Vagina (tissue), 2 donors: ENCODE measurements around the gene ANKLE2. TPM values are rescaled to one million over a fixed set of nuclear protein-coding genes. Genes with fewer than 3 reads are reported as not detected.

ENCODE experiments used
- DNase-seq, 2 donors: peaks; one replicate each; pipeline ENCODE4 v3.0.0-alpha.2; 2017; ENCODE audit errors: extremely low spot score in 2 of 2
- H3K27ac ChIP-seq: fragments of 200-600 bp; sonication (generic); one replicate; pipeline ENCODE4 v1.5.1; 2019
- H3K27me3 ChIP-seq: fragments of 200-600 bp; sonication (generic); one replicate; pipeline ENCODE4 v1.5.1; 2019
- H3K36me3 ChIP-seq, 2 donors: fragments of 200-600 bp; sonication (generic); one replicate each; pipeline ENCODE4 v1.5.1; 2017 to 2019
- H3K4me1 ChIP-seq: fragments of 200-600 bp; sonication (generic); one replicate; pipeline ENCODE4 v1.5.1; 2019
- H3K4me3 ChIP-seq, 2 donors: fragments of 200-600 bp; sonication (generic); 1 replicate in 1 of 2; 2 replicates in 1 of 2; pipeline ENCODE4 v1.5.1; 2016 to 2019
- H3K9me3 ChIP-seq: fragments of 200-600 bp; sonication (generic); one replicate; pipeline ENCODE4 v1.5.1; 2019
- CTCF ChIP-seq, 3 experiments: fragments of 450-650 bp in 2 of 3; fragments of 200-600 bp in 1 of 3; sonication (generic) in 1 of 3; IDR thresholded peaks; one replicate each; pipeline ENCODE4 v1.5.1; 2017 to 2019; ENCODE audit warnings: antibody characterized with exemption in 3 of 3, mild to moderate bottlenecking in 2 of 3, moderate library complexity in 2 of 3
- POLR2A ChIP-seq, 2 donors: fragments of 450-650 bp; IDR thresholded peaks; one replicate each; pipeline ENCODE4 v1.6.1; 2017; ENCODE audit warnings: antibody characterized with exemption in 2 of 2, mild to moderate bottlenecking in 2 of 2, moderate library complexity in 2 of 2
- POLR2AphosphoS5 ChIP-seq, 2 donors: sonication (generic); formaldehyde crosslinking; IDR thresholded peaks; one replicate each; pipeline ENCODE4 v1.9.0; 2017; ENCODE audit warnings: antibody characterized with exemption in 2 of 2, mild to moderate bottlenecking in 2 of 2, low read depth in 1 of 2; ENCODE audit not compliant: insufficient read depth in 1 of 2
- intact Hi-C: fragments of 100-400 bp; cut with DNase I; formaldehyde crosslinking; loops from one replicate; pipeline ENCODE4 v1.15.1; 2023
- total RNA-seq: library from RNA; depleted of rRNA; stranded (reverse); fragments of >200 nt; gene quantifications from one replicate; pipeline ENCODE4 v1.2.3, GENCODE V29; 2016

The ANKLE2 gene
- total RNA-seq, 1 donor from 2014 or later = 63.1 TPM

GRCh38 chr12:132731574-132731973, 30.1 kb downstream of the ANKLE2 start:
- H3K4me3 ChIP-seq = no peak overlapping the region
- intact Hi-C loops = no loop called here
- TF ChIP-seq POLR2A (IDR thresholded peaks at IDR 0.05) (no peak), POLR2AphosphoS5 (IDR thresholded peaks at IDR 0.05; ENCODE audit: insufficient read depth in 1 of 2, low read depth in 1 of 2) (no peak), CTCF (IDR thresholded peaks at IDR 0.05) (no peak)
- no peak for DNase-seq
- no peaks in the 10 kb centered on the region for H3K9me3 ChIP-seq
- no peaks in the 10 kb centered on the region for H3K27me3 ChIP-seq
- H3K27ac ChIP-seq = no peak overlapping the region
- H3K36me3 ChIP-seq = peaks cover 0 to 92% of the 10 kb centered on the region in 2 donors
- H3K4me1 ChIP-seq = no peaks in the 10 kb centered on the region

- no peak overlapping the region for H3K4me3 ChIP-seq
- TF ChIP-seq POLR2AphosphoS5 (IDR thresholded peaks at IDR 0.05; ENCODE audit: insufficient read depth in 1 of 2, low read depth in 1 of 2) (no peak), CTCF (IDR thresholded peaks at IDR 0.05) (no peak), POLR2A (IDR thresholded peaks at IDR 0.05) (no peak)
- no peak for DNase-seq
- no peaks in the 10 kb centered on the region for H3K27me3 ChIP-seq
- peaks cover 0 to 92% of the 10 kb centered on the region in 2 donors for H3K36me3 ChIP-seq
- H3K4me1 ChIP-seq = no peaks in the 10 kb centered on the region
- no peak overlapping the region for H3K27ac ChIP-seq
- H3K9me3 ChIP-seq = no peaks in the 10 kb centered on the region
- intact Hi-C loops = no loop called here
These were observed 31.3 kb downstream of the ANKLE2 start for GRCh38 chr12:132730353-132730752.

GRCh38 chr12:132729541-132730320, 31.9 kb downstream of the ANKLE2 start:
- no peak for DNase-seq
- Histone ChIP-seq H3K27ac (no peak overlapping the region), H3K36me3 (peaks cover 0 to 92% of the 10 kb centered on the region in 2 donors), H3K27me3 (no peaks in the 10 kb centered on the region), H3K9me3 (no peaks in the 10 kb centered on the region), H3K4me3 (no peak overlapping the region), H3K4me1 (no peaks in the 10 kb centered on the region)
- no peak for TF ChIP-seq CTCF (IDR thresholded peaks at IDR 0.05)
- TF ChIP-seq POLR2AphosphoS5 (IDR thresholded peaks at IDR 0.05; ENCODE audit: insufficient read depth in 1 of 2, low read depth in 1 of 2) = no peak
- TF ChIP-seq POLR2A (IDR thresholded peaks at IDR 0.05) = no peak
- intact Hi-C loops = no loop called here

- Histone ChIP-seq H3K36me3 (peaks cover 0 to 92% of the 10 kb centered on the region in 2 donors), H3K27me3 (no peaks in the 10 kb centered on the region), H3K4me1 (no peaks in the 10 kb centered on the region), H3K4me3 (no peak overlapping the region), H3K27ac (no peak overlapping the region), H3K9me3 (no peaks in the 10 kb centered on the region)
- TF ChIP-seq POLR2AphosphoS5 (IDR thresholded peaks at IDR 0.05; ENCODE audit: insufficient read depth in 1 of 2, low read depth in 1 of 2) (no peak), CTCF (IDR thresholded peaks at IDR 0.05) (no peak), POLR2A (IDR thresholded peaks at IDR 0.05) (no peak)
- intact Hi-C loops = no loop called here
- no peak for DNase-seq
These were observed 33.1 kb downstream of the ANKLE2 start for GRCh38 chr12:132728502-132728901.

GRCh38 chr12:132727091-132727794, 34.4 kb downstream of the ANKLE2 start:
- DNase-seq = no peak
- no peak overlapping the region for H3K4me3 ChIP-seq
- no peak for TF ChIP-seq POLR2A (IDR thresholded peaks at IDR 0.05)
- TF ChIP-seq CTCF (IDR thresholded peaks at IDR 0.05) = no peak
- no peak for TF ChIP-seq POLR2AphosphoS5 (IDR thresholded peaks at IDR 0.05; ENCODE audit: insufficient read depth in 1 of 2, low read depth in 1 of 2)
- no peaks in the 10 kb centered on the region for H3K27me3 ChIP-seq
- H3K36me3 ChIP-seq = peaks cover 0 to 92% of the 10 kb centered on the region in 2 donors
- no peaks in the 10 kb centered on the region for H3K4me1 ChIP-seq
- no peaks in the 10 kb centered on the region for H3K9me3 ChIP-seq
- intact Hi-C loops = no loop called here
- no peak overlapping the region for H3K27ac ChIP-seq
